DND-41 (cell line): ENCODE measurements around the gene TRIM32.

Source experiments
- EZH2 ChIP-seq: IDR thresholded peaks from 3 replicates; pipeline ENCODE4 v1.6.1; 2012; ENCODE audit warnings: borderline replicate concordance, low read depth, mild to moderate bottlenecking, moderate library complexity, low read length, inconsistent platforms; ENCODE audit not compliant: severe bottlenecking
- TF ChIP-seq, protein P1 (sequence below): IDR thresholded peaks from 2 replicates; pipeline ENCODE4 v1.5.1; 2012; ENCODE audit warnings: borderline replicate concordance, low read length, moderate library complexity, mild to moderate bottlenecking; ENCODE audit not compliant: poor library complexity, severe bottlenecking; ENCODE audit errors: extremely low read depth

DNA sequence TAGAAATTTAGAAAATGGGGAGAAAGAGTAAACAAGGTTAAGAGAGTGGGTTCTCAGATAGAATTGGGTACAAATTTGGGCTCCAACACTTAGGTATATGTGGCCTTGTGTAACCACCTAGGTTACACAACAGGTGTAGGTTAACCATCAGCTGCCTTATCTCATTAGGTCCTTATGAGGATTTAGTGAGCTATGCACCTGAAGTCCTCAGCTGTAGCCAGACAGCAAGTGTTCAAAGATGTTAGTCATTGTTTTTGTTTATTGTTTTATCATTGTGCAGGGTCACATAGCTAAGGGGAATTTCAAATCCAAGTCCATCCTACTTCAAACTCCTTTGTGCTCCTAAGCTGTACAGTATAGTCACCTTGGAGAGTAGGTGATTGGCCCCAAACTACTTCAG lies 970 bp upstream of the TRIM32 start:
- no peak for TF ChIP-seq EZH2
- TF ChIP-seq, protein P1, sequence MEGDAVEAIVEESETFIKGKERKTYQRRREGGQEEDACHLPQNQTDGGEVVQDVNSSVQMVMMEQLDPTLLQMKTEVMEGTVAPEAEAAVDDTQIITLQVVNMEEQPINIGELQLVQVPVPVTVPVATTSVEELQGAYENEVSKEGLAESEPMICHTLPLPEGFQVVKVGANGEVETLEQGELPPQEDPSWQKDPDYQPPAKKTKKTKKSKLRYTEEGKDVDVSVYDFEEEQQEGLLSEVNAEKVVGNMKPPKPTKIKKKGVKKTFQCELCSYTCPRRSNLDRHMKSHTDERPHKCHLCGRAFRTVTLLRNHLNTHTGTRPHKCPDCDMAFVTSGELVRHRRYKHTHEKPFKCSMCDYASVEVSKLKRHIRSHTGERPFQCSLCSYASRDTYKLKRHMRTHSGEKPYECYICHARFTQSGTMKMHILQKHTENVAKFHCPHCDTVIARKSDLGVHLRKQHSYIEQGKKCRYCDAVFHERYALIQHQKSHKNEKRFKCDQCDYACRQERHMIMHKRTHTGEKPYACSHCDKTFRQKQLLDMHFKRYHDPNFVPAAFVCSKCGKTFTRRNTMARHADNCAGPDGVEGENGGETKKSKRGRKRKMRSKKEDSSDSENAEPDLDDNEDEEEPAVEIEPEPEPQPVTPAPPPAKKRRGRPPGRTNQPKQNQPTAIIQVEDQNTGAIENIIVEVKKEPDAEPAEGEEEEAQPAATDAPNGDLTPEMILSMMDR = no peak
